T-helper 1 cell treated with Interleukin-12 subunit alpha and Interleukin-12 subunit beta and Interleukin-4 antibody, amounts not matched to agents 30 μg/mL and 1 μg/mL, for 36 hours (primary cell): ENCODE measurements around the gene FAM53A.

Experiments
- H3K27ac Mint-ChIP-seq: one replicate; pipeline ENCODE4 v1.8.0; 2021; ENCODE audit warnings: mild to moderate bottlenecking, mixed read lengths
- H3K27me3 Mint-ChIP-seq: one replicate; pipeline ENCODE4 v1.8.0; 2021; ENCODE audit warnings: low read depth, mixed read lengths
- H3K36me3 Mint-ChIP-seq: one replicate; pipeline ENCODE4 v1.8.0; 2021; ENCODE audit warnings: low read depth, mixed read lengths
- H3K4me1 Mint-ChIP-seq: one replicate; pipeline ENCODE4 v1.8.0; 2021; ENCODE audit warnings: low read depth, mixed read lengths
- H3K4me3 Mint-ChIP-seq: one replicate; pipeline ENCODE4 v1.8.0; 2021; ENCODE audit warnings: mild to moderate bottlenecking, moderate library complexity, mixed read lengths
- H3K9me3 Mint-ChIP-seq: one replicate; pipeline ENCODE4 v1.8.0; 2021; ENCODE audit warnings: mixed read lengths

Gene FAM53A

GRCh38 chr4:1636490-1637211, 47.5 kb downstream of the FAM53A start:
- H3K27ac Mint-ChIP-seq = no peak overlapping the region
- no peaks in the 10 kb centered on the region for H3K36me3 Mint-ChIP-seq
- no peaks in the 10 kb centered on the region for H3K4me1 Mint-ChIP-seq
- H3K4me3 Mint-ChIP-seq = no peak overlapping the region
- H3K9me3 Mint-ChIP-seq = no peaks in the 10 kb centered on the region
- H3K27me3 Mint-ChIP-seq = no peaks in the 10 kb centered on the region

GRCh38 chr4:1635464-1635863, 48.6 kb downstream of the FAM53A start:
- no peak overlapping the region for H3K27ac Mint-ChIP-seq
- H3K4me1 Mint-ChIP-seq = no peaks in the 10 kb centered on the region
- no peaks in the 10 kb centered on the region for H3K9me3 Mint-ChIP-seq
- no peaks in the 10 kb centered on the region for H3K36me3 Mint-ChIP-seq
- no peaks in the 10 kb centered on the region for H3K27me3 Mint-ChIP-seq
- H3K4me3 Mint-ChIP-seq = no peak overlapping the region

- no peaks in the 10 kb centered on the region for H3K27me3 Mint-ChIP-seq
- no peaks in the 10 kb centered on the region for H3K9me3 Mint-ChIP-seq
- H3K27ac Mint-ChIP-seq = no peak overlapping the region
- H3K4me3 Mint-ChIP-seq = no peak overlapping the region
- H3K36me3 Mint-ChIP-seq = no peaks in the 10 kb centered on the region
- H3K4me1 Mint-ChIP-seq = no peaks in the 10 kb centered on the region
Measured at GRCh38 chr4:1633993-1634392, 50.1 kb downstream of the FAM53A start.

DNA sequence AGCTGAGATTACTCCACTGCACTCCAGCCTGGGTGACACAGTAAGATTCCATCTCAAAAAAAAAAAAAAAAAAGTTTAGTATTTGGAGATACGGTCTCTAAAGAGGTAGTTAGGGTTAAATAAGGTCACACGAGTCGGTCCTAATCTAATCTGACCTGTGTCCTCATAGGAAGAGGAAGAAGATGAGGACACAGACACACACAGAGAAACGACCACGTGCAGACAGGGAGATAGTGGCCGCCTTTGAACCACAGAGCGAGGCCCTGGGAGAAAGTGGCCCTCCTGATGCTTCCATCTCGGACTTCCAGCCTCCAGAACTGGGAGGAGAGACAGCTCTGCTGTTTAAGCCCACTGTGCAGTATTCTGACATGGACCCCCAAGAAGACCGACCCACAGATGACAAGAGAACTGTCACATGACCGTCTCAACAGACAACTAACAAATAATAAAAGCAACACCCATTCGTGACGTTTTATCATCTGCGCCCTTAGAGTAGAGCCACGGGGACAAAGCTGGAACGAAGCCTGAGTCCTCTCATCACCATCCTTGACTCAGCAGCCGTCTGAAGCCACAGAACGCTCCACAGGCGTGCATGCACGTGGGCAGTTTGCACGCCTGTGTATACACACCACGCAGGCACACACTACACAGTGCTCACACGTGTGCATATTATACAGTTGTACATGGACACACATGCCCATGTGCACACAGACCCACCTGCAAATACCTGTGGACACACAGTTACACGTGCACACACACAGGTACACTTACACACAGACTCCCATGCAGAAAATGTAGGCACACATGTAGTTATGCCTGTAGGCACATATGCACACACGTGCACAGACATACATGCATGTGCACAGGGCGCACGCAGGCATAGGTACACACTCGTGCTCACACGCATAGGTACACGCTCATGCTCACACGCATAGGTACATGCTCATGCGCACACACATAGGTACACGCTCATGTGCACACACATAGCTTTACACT, 51.7 kb downstream of the FAM53A start:
- Mint-ChIP-seq H3K4me1 (no peaks in the 10 kb centered on the region), H3K27ac (no peak overlapping the region), H3K9me3 (no peaks in the 10 kb centered on the region), H3K36me3 (no peaks in the 10 kb centered on the region), H3K4me3 (no peak overlapping the region), H3K27me3 (no peaks in the 10 kb centered on the region)

- H3K4me3 Mint-ChIP-seq = no peak overlapping the region
- H3K4me1 Mint-ChIP-seq = no peaks in the 10 kb centered on the region
- no peaks in the 10 kb centered on the region for H3K36me3 Mint-ChIP-seq
- H3K9me3 Mint-ChIP-seq = no peaks in the 10 kb centered on the region
- H3K27ac Mint-ChIP-seq = no peak overlapping the region
- no peaks in the 10 kb centered on the region for H3K27me3 Mint-ChIP-seq
Measured at GRCh38 chr4:1631136-1631535, 53.0 kb downstream of the FAM53A start.

- Mint-ChIP-seq H3K36me3 (no peaks in the 10 kb centered on the region), H3K4me1 (no peaks in the 10 kb centered on the region), H3K27ac (no peak overlapping the region), H3K4me3 (no peak overlapping the region), H3K9me3 (no peaks in the 10 kb centered on the region), H3K27me3 (no peaks in the 10 kb centered on the region)
Measured at GRCh38 chr4:1630266-1630665, 53.8 kb downstream of the FAM53A start.

- no peaks in the 10 kb centered on the region for H3K9me3 Mint-ChIP-seq
- H3K36me3 Mint-ChIP-seq = no peaks in the 10 kb centered on the region
- H3K27ac Mint-ChIP-seq = no peak overlapping the region
- no peaks in the 10 kb centered on the region for H3K27me3 Mint-ChIP-seq
- H3K4me3 Mint-ChIP-seq = no peak overlapping the region
- H3K4me1 Mint-ChIP-seq = no peaks in the 10 kb centered on the region
Measured at GRCh38 chr4:1629699-1630083, 54.4 kb downstream of the FAM53A start.

- Mint-ChIP-seq H3K27me3 (no peaks in the 10 kb centered on the region), H3K4me3 (no peak overlapping the region), H3K4me1 (no peaks in the 10 kb centered on the region), H3K36me3 (no peaks in the 10 kb centered on the region), H3K9me3 (no peaks in the 10 kb centered on the region), H3K27ac (no peak overlapping the region)
Measured at GRCh38 chr4:1628892-1629698, 55.0 kb downstream of the FAM53A start.

GRCh38 chr4:1627417-1628313, 56.4 kb downstream of the FAM53A start:
- Mint-ChIP-seq H3K4me3 (no peak overlapping the region), H3K9me3 (no peaks in the 10 kb centered on the region), H3K4me1 (no peaks in the 10 kb centered on the region), H3K27ac (no peak overlapping the region), H3K27me3 (no peaks in the 10 kb centered on the region), H3K36me3 (no peaks in the 10 kb centered on the region)

DNA sequence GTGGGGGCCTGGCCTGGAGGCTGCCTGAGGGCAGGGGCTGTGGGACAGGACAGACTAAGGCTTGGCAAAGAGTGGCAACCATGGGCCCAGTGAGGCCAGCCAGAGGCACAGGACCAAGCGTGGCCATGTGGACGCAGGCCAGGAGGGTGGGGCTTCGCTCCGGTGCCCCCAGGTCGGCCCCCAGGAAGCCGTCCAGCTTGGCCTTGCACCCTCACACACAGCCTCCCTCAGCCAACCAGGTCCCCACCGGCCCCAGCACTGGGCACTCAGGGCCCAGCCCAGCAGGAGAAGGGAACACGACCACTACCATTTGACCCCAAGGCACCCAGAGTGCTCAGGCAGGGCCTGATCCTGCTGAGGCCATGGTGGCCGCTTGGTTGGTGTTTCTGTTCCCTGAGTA, 57.2 kb downstream of the FAM53A start:
- no peak overlapping the region for H3K4me3 Mint-ChIP-seq
- no peak overlapping the region for H3K27ac Mint-ChIP-seq
- H3K4me1 Mint-ChIP-seq = no peaks in the 10 kb centered on the region
- no peaks in the 10 kb centered on the region for H3K36me3 Mint-ChIP-seq
- no peaks in the 10 kb centered on the region for H3K9me3 Mint-ChIP-seq
- H3K27me3 Mint-ChIP-seq = no peaks in the 10 kb centered on the region

DNA sequence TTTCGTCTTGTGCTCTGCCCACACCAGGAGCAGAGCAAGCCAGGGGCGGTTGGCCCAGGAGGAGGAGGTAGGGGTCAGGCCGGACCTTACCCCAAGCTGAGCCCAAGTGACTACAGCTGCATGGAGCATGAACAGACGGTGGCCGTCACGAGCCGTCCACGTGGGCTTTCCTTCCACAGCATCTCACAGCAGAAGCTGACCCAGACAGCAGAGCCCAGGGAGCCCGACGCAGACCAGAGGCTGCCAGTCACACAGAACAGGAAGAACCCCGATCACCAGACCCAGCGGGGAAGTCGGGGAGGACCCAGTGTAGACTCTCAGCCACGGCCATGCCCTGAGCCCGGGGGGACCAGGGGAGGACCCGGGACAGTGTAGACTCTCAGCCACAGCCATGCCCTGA, 58.0 kb downstream of the FAM53A start:
- H3K9me3 Mint-ChIP-seq = no peaks in the 10 kb centered on the region
- H3K36me3 Mint-ChIP-seq = no peaks in the 10 kb centered on the region
- no peaks in the 10 kb centered on the region for H3K27me3 Mint-ChIP-seq
- H3K27ac Mint-ChIP-seq = no peak overlapping the region
- H3K4me3 Mint-ChIP-seq = no peak overlapping the region
- H3K4me1 Mint-ChIP-seq = no peaks in the 10 kb centered on the region

- Mint-ChIP-seq H3K27me3 (no peaks in the 10 kb centered on the region), H3K4me3 (no peak overlapping the region), H3K4me1 (peaks cover 2% of the 10 kb centered on the region), H3K9me3 (peaks cover under 1% of the 10 kb centered on the region), H3K27ac (no peak overlapping the region), H3K36me3 (no peaks in the 10 kb centered on the region)
Measured at GRCh38 chr4:1625600-1626138, 58.4 kb downstream of the FAM53A start.

DNA sequence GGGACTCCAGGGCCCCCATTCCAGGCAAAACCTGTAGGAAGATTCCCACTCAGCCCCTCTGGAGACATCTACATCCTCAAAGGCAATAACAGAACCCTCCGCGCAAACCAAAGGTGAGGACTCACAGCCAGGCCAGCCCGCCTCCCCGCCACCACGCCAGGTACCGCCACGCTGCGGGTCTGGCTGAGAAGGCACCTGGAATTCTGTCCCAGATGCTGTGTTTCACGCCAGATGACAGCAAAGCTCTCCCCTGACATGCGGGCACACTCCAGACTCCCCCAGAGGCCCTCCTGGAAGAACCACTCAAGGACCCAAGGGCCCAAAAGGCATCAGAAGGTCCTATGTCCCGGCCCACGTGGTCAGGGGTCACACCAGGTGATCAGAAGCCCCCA, 59.6 kb downstream of the FAM53A start:
- H3K27ac Mint-ChIP-seq = no peak overlapping the region
- no peaks in the 10 kb centered on the region for H3K27me3 Mint-ChIP-seq
- H3K9me3 Mint-ChIP-seq = peaks cover 5% of the 10 kb centered on the region
- H3K36me3 Mint-ChIP-seq = no peaks in the 10 kb centered on the region
- H3K4me3 Mint-ChIP-seq = no peak overlapping the region
- peaks cover 5% of the 10 kb centered on the region for H3K4me1 Mint-ChIP-seq
